Endothelial cell (in vitro differentiated cells): ENCODE results near the gene QPRT. TPM values are rescaled to one million over a fixed set of nuclear protein-coding genes. Genes with fewer than 3 reads are reported as not detected.

Experiments used
- DNase-seq: peaks from one replicate; pipeline ENCODE4 v3.0.0; 2021; ENCODE audit warnings: low spot score
- H3K27ac Mint-ChIP-seq: one replicate; pipeline ENCODE4 v1.8.0; 2021; ENCODE audit warnings: mixed read lengths, inconsistent platforms; ENCODE audit not compliant: unreplicated experiment
- H3K27me3 Mint-ChIP-seq: one replicate; pipeline ENCODE4 v1.8.0; 2021; ENCODE audit warnings: mild to moderate bottlenecking, moderate library complexity, mixed read lengths, inconsistent platforms; ENCODE audit not compliant: unreplicated experiment
- H3K36me3 Mint-ChIP-seq: one replicate; pipeline ENCODE4 v1.8.0; 2021; ENCODE audit warnings: mild to moderate bottlenecking, low read depth, mixed read lengths, inconsistent platforms; ENCODE audit not compliant: unreplicated experiment
- H3K4me1 Mint-ChIP-seq: one replicate; pipeline ENCODE4 v1.8.0; 2021; ENCODE audit warnings: mild to moderate bottlenecking, mixed read lengths, inconsistent platforms; ENCODE audit not compliant: unreplicated experiment
- H3K4me3 Mint-ChIP-seq: one replicate; pipeline ENCODE4 v1.8.0; 2021; ENCODE audit warnings: mild to moderate bottlenecking, mixed read lengths, inconsistent platforms; ENCODE audit not compliant: unreplicated experiment
- H3K9me3 Mint-ChIP-seq: one replicate; pipeline ENCODE4 v1.8.0; 2021; ENCODE audit warnings: mixed read lengths, inconsistent platforms; ENCODE audit not compliant: unreplicated experiment
- CTCF ChIP-seq: fragments of 200-600 bp; sonication (generic); IDR thresholded peaks from one replicate; pipeline ENCODE4 v1.5.0; 2021; ENCODE audit warnings: antibody characterized with exemption; ENCODE audit not compliant: unreplicated experiment
- total RNA-seq: library from RNA; stranded (reverse); fragmentation: NEBNext Ultra II Directional; extraction: Animal tissue kit (Norgen Biotek cat#: 25700); gene quantifications from one replicate; pipeline ENCODE4 v1.2.1, GENCODE V29; 2021; ENCODE audit not compliant: unreplicated experiment

The QPRT gene
- total RNA-seq, 1 donor from 2014 or later, result 30.4 TPM

- no peak for DNase-seq
- Mint-ChIP-seq H3K36me3 (no peaks in the 10 kb centered on the region), H3K9me3 (no peaks in the 10 kb centered on the region)
Measured at GRCh38 chr16:29662729-29663015, 16.3 kb upstream of the QPRT start.

GRCh38 chr16:29663016-29663806 lies 15.8 kb upstream of the QPRT start, which contains the start of gene SPN:
Gene SPN, plus strand, starts transcription at chr16:29663247. Its CDS starts 482 bp downstream, at chr16:29663729.
- no peak for TF ChIP-seq CTCF
- Mint-ChIP-seq H3K4me3 (no peak within 1 kb of the TSS), H3K27me3 (peaks cover 5% of the 10 kb centered on the region), H3K36me3 (no peaks in the 10 kb centered on the region), H3K4me1 (peaks cover 18% of the 10 kb centered on the region), H3K9me3 (no peaks in the 10 kb centered on the region), H3K27ac (no peak within 1 kb of the TSS)
- DNase-seq, result no peak

More at GRCh38 chr16:29662729-29663015, 16.3 kb upstream of the QPRT start:
- no peak for TF ChIP-seq CTCF
- H3K4me1 Mint-ChIP-seq, result peaks cover 18% of the 10 kb centered on the region
- H3K27me3 Mint-ChIP-seq, result peaks cover 5% of the 10 kb centered on the region
- no peak overlapping the region for H3K27ac Mint-ChIP-seq
- H3K4me3 Mint-ChIP-seq, result no peak overlapping the region

GRCh38 chr16:29663807-29664090 lies 15.2 kb upstream of the QPRT start:
- TF ChIP-seq CTCF, result no peak
- no peak overlapping the region for H3K27ac Mint-ChIP-seq

GRCh38 chr16:29664091-29664921 lies 14.7 kb upstream of the QPRT start:
- Mint-ChIP-seq H3K36me3 (no peaks in the 10 kb centered on the region), H3K4me3 (no peak overlapping the region), H3K9me3 (no peaks in the 10 kb centered on the region), H3K4me1 (peaks cover 18% of the 10 kb centered on the region), H3K27me3 (peaks cover 5% of the 10 kb centered on the region), H3K27ac (no peak overlapping the region)
- TF ChIP-seq CTCF, result no peak
- no peak for DNase-seq

More at GRCh38 chr16:29663807-29664090, 15.2 kb upstream of the QPRT start:
- no peaks in the 10 kb centered on the region for H3K9me3 Mint-ChIP-seq
- H3K4me1 Mint-ChIP-seq, result peaks cover 18% of the 10 kb centered on the region
- no peaks in the 10 kb centered on the region for H3K36me3 Mint-ChIP-seq
- no peak overlapping the region for H3K4me3 Mint-ChIP-seq
- no peak for DNase-seq
- H3K27me3 Mint-ChIP-seq, result peaks cover 5% of the 10 kb centered on the region
